HepG2 (cell line): ENCODE results near the gene PDE4D. TPM values are rescaled to one million over a fixed set of nuclear protein-coding genes. Genes with fewer than 3 reads are reported as not detected.

Experiments used
- ATAC-seq: fragments of 200-7000 bp; cut with Tn5 transposase; 3 replicates; pipeline ENCODE4 v1.9.1; 2020; ENCODE audit warnings: mild to moderate bottlenecking, moderate library complexity
- BruUV-seq: library from RNA; stranded (reverse); fragments of 400-500 nt; replicated peaks from 2 replicates; lab custom pipeline; 2021; lab: Mats Ljungman, UMichigan
- CTCF ChIA-PET: fragments of 300-600 bp; formaldehyde crosslinking; extraction: SDS; loops from one replicate; lab custom pipeline; 2021; ENCODE audit warnings: low total read pairs, inconsistent platforms, low intra/inter-chr PET ratio; lab: Yijun Ruan, JAX
- POLR2A ChIA-PET: fragments of 350-600 bp; sonication (Branson Sonifier 250); formaldehyde crosslinking; loops from one replicate; lab custom pipeline; 2020; ENCODE audit warnings: antibody characterized with exemption, inconsistent platforms; lab: Yijun Ruan, JAX
- DNase-seq: peaks from one replicate; pipeline ENCODE4 v3.0.0-alpha.2; 2015; ENCODE audit warnings: low spot score
- FAIRE-seq: peaks from 3 replicates; lab custom pipeline; 2011; peaks lifted over from hg19 to GRCh38; lab: Jason Lieb, UNC
- H2AFZ ChIP-seq: one replicate; pipeline ENCODE4 v1.6.1; 2011; ENCODE audit warnings: low read length, inconsistent platforms
- H3K27ac ChIP-seq: fragments of 300-600 bp; 3 replicates; pipeline ENCODE4 v1.8.0; 2011; ENCODE audit warnings: mixed run types, mild to moderate bottlenecking, mixed read lengths, low read length, inconsistent platforms; ENCODE audit not compliant: insufficient read depth; ENCODE audit errors: extremely low read length
- H3K27me3 ChIP-seq, 2 experiments: fragments of 200-600 bp in 1 of 2; 2 replicates in 1 of 2; 3 replicates in 1 of 2; pipeline versions ENCODE4 v1.6.0 to v1.8.0; 2011; ENCODE audit warnings: low read length in 2 of 2, mild to moderate bottlenecking in 2 of 2, moderate library complexity in 2 of 2, inconsistent platforms in 1 of 2; ENCODE audit not compliant: insufficient read depth in 2 of 2, control insufficient read depth in 1 of 2
- H3K36me3 ChIP-seq, 2 experiments: fragments of 200-600 bp in 1 of 2; replicated peaks in 1 of 2; 2 replicates in 1 of 2; 3 replicates in 1 of 2; pipeline versions ENCODE4 v1.5.1 to v1.8.0; 2011; ENCODE audit warnings: low read length in 2 of 2, inconsistent platforms in 1 of 2; ENCODE audit not compliant: insufficient read depth in 2 of 2, control insufficient read depth in 1 of 2
- H3K4me1 ChIP-seq: 2 replicates; pipeline ENCODE4 v1.5.1; 2012; ENCODE audit warnings: low read length, inconsistent platforms; ENCODE audit not compliant: insufficient read depth
- H3K4me2 ChIP-seq: 2 replicates; pipeline ENCODE4 v1.6.0; 2011; ENCODE audit warnings: low read depth, low read length, inconsistent platforms
- H3K4me3 ChIP-seq, 3 experiments: fragments of 200-600 bp in 1 of 3; sonication (generic), shearing (Covaris generic) in 1 of 3; replicated peaks in 1 of 3; 2 replicates each; pipeline ENCODE4 v1.5.1; 2011 to 2016; ENCODE audit warnings: low read length in 3 of 3, inconsistent platforms in 2 of 3, low read depth in 2 of 3, mild to moderate bottlenecking in 2 of 3, control low read depth in 1 of 3, mixed read lengths in 1 of 3; ENCODE audit not compliant: insufficient read depth in 1 of 3
- H3K79me2 ChIP-seq: one replicate; pipeline ENCODE4 v1.6.1; 2011; ENCODE audit warnings: low read length, inconsistent platforms; ENCODE audit not compliant: insufficient read depth
- H3K9ac ChIP-seq: 2 replicates; pipeline ENCODE4 v1.6.0; 2011; ENCODE audit warnings: mild to moderate bottlenecking, low read depth, low read length, inconsistent platforms; ENCODE audit not compliant: insufficient read depth
- H3K9me3 ChIP-seq: 2 replicates; pipeline ENCODE4 v1.5.1; 2012; ENCODE audit warnings: mild to moderate bottlenecking, low read length
- H4K20me1 ChIP-seq: 2 replicates; pipeline ENCODE4 v1.6.0; 2011; ENCODE audit warnings: inconsistent platforms, mild to moderate bottlenecking, low read length, moderate library complexity; ENCODE audit not compliant: insufficient read depth
- ARHGAP35 ChIP-seq: sonication (generic); formaldehyde crosslinking; IDR thresholded peaks from 2 replicates; pipeline ENCODE4 v1.9.0; 2022; ENCODE audit warnings: mild to moderate bottlenecking, inconsistent platforms, moderate library complexity, missing genetic modification reagents, borderline replicate concordance
- HOXA3 ChIP-seq: sonication (generic); formaldehyde crosslinking; IDR thresholded peaks from 2 replicates; pipeline ENCODE4 v1.5.0; 2020; ENCODE audit warnings: missing genetic modification reagents
- KAT2B ChIP-seq: fragments of 150-350 bp; IDR thresholded peaks from 2 replicates; pipeline ENCODE4 v1.6.1; 2014; ENCODE audit warnings: low read depth, low read length, borderline replicate concordance
- KDM3A ChIP-seq: IDR thresholded peaks from 2 replicates; pipeline ENCODE4 v1.6.1; 2018; ENCODE audit warnings: low read depth, missing compliant biosample characterization
- MAZ ChIP-seq, 2 experiments: sonication (generic) in 1 of 2; formaldehyde crosslinking in 1 of 2; IDR thresholded peaks; 2 replicates each; pipeline versions ENCODE4 v1.5.0 to v1.6.1; 2012 to 2020; ENCODE audit warnings: low read depth in 2 of 2, mild to moderate bottlenecking in 2 of 2, borderline replicate concordance in 1 of 2, improper control_type of control experiment in 1 of 2, low read length in 1 of 2, missing genetic modification reagents in 1 of 2, moderate library complexity in 1 of 2
- MXD1 ChIP-seq: sonication (generic); formaldehyde crosslinking; IDR thresholded peaks from 2 replicates; pipeline ENCODE4 v1.4.0; 2020; ENCODE audit warnings: mild to moderate bottlenecking, missing genetic modification reagents
- MYNN ChIP-seq: sonication (generic); formaldehyde crosslinking; IDR thresholded peaks from 2 replicates; pipeline ENCODE4 v1.4.0; 2020; ENCODE audit warnings: mild to moderate bottlenecking, low read depth, missing genetic modification reagents
- PAX8 ChIP-seq: sonication (generic); formaldehyde crosslinking; IDR thresholded peaks from 2 replicates; pipeline ENCODE4 v1.8.0; 2022; ENCODE audit warnings: mild to moderate bottlenecking, missing genetic modification reagents, borderline replicate concordance
- RARG ChIP-seq: sonication (generic); formaldehyde crosslinking; IDR thresholded peaks from 2 replicates; pipeline ENCODE4 v1.4.0; 2020; ENCODE audit warnings: low read depth, mild to moderate bottlenecking, missing genetic modification reagents
- RFX1 ChIP-seq: fragments of 450-650 bp; IDR thresholded peaks from 2 replicates; pipeline ENCODE4 v1.6.1; 2017
- TEAD3 ChIP-seq: optimal IDR thresholded peaks from 2 replicates; pipeline ENCODE3; 2016; ENCODE audit warnings: borderline replicate concordance
- ZBTB26 ChIP-seq: IDR thresholded peaks from 2 replicates; pipeline ENCODE4 v1.6.1; 2016; ENCODE audit warnings: missing compliant biosample characterization, missing genetic modification reagents, borderline replicate concordance
- ZNF282 ChIP-seq: fragments of 450-650 bp; IDR thresholded peaks from 2 replicates; pipeline ENCODE4 v1.6.1; 2018; ENCODE audit not compliant: partially characterized antibody
- ZNF296 ChIP-seq: sonication (generic); formaldehyde crosslinking; conservative IDR thresholded peaks from 2 replicates; pipeline ENCODE4 v1.5.0; 2020; ENCODE audit warnings: mild to moderate bottlenecking, missing genetic modification reagents
- ZNF446 ChIP-seq: sonication (generic); formaldehyde crosslinking; IDR thresholded peaks from 2 replicates; pipeline ENCODE4 v1.5.0; 2020; ENCODE audit warnings: mild to moderate bottlenecking, missing genetic modification reagents
- ZNF550 ChIP-seq: sonication (generic); formaldehyde crosslinking; IDR thresholded peaks from 2 replicates; pipeline ENCODE4 v1.4.0; 2020; ENCODE audit warnings: mild to moderate bottlenecking, missing genetic modification reagents, borderline replicate concordance
- ZNF589 ChIP-seq: sonication (generic); formaldehyde crosslinking; conservative IDR thresholded peaks from 2 replicates; pipeline ENCODE4 v1.8.0; 2022; ENCODE audit warnings: mild to moderate bottlenecking, moderate library complexity, missing genetic modification reagents
- WGBS: methylation state at CpG from one replicate; pipeline ENCODE4 v1.1.6; 2017; ENCODE audit warnings: low lambda C conversion rate; 5-methylcytosine and 5-hydroxymethylcytosine counted together
- in situ Hi-C: cut with HindIII; loops from 2 replicates; pipeline ENCODE4 v1.10.0; 2017; ENCODE audit warnings: low pct_unique_long_range_greater_than_20kb; ENCODE audit not compliant: extremely low pct_ligation_motif_present
- intact Hi-C: fragments of 100-400 bp; cut with micrococcal nuclease; formaldehyde crosslinking; loops from one replicate; pipeline ENCODE4 v1.10.0; 2022; ENCODE audit not compliant: unreplicated experiment
- polyA plus RNA-seq, 8 experiments: library from polyadenylated mRNA; depleted of rRNA in 3 of 8; stranded (reverse) in 7 of 8; unstranded in 1 of 8; fragments of >200 nt; fragmentation: Illumina TruSeq in 4 of 8; extraction: Trizol in 4 of 8; gene quantifications; 2 replicates each; pipeline versions ENCODE4 v1.2.1 to v1.2.3, GENCODE V29; 2011 to 2016; ENCODE audit warnings: low read depth in 4 of 8, missing spikeins in 1 of 8, mixed read lengths in 1 of 8; ENCODE audit not compliant: insufficient read depth in 1 of 8
- total RNA-seq, 5 experiments: library from RNA; depleted of rRNA; stranded (reverse); fragments of >200 nt; fragmentation: Illumina TruSeq; extraction: Trizol; gene quantifications; 2 replicates each; pipeline ENCODE4 v1.2.3, GENCODE V29; 2016; ENCODE audit warnings: low read depth in 1 of 5
- TF ChIP-seq, protein P1 (sequence below): sonication (generic); formaldehyde crosslinking; IDR thresholded peaks from 2 replicates; pipeline ENCODE4 v1.4.0; 2020; ENCODE audit warnings: missing genetic modification reagents, borderline replicate concordance

Gene PDE4D
- total and polyA plus RNA-seq, 2 of the 13 experiments (the other 11 are each of a cell fraction or from before 2014, with no cell fraction given): 7.0 to 12.2 TPM

GRCh38 chr5:59558501-59558900 lies 335.0 kb downstream of the PDE4D start:
- no peak overlapping the region for H3K9ac ChIP-seq
- no TSS peak for BruUV-seq
- peaks cover 32% of the 10 kb centered on the region for H3K4me1 ChIP-seq
- ChIA-PET CTCF (no interaction called here), POLR2A (no interaction called here)
- no peak for FAIRE-seq
- ATAC-seq: no peak
- H3K4me2 ChIP-seq: no peak overlapping the region
- in situ Hi-C loops: no loop called here
- no peaks in the 10 kb centered on the region for H3K36me3 ChIP-seq
- H4K20me1 ChIP-seq: no peaks in the 10 kb centered on the region
- TF ChIP-seq ARHGAP35 (CRISPR knock-in tag) (no peak), HOXA3 (CRISPR knock-in tag) (no peak), ZNF446 (CRISPR knock-in tag) (no peak), ZNF296 (CRISPR knock-in tag) (no peak), KAT2B (no peak), ZNF550 (CRISPR knock-in tag) (no peak), TEAD3 (CRISPR knock-in tag) (no peak), MYNN (CRISPR knock-in tag) (no peak), KDM3A (CRISPR knock-in tag) (no peak), MAZ (IDR thresholded peaks at IDR 0.05; ENCODE audit: borderline replicate concordance, low read depth, low read length) (no peak), MAZ (CRISPR knock-in tag; IDR thresholded peaks at IDR 0.05; ENCODE audit: low read depth) (no peak), ZBTB26 (CRISPR knock-in tag) (no peak), ZNF282 (no peak), ZNF589 (CRISPR knock-in tag) (no peak), PAX8 (no peak), MXD1 (CRISPR knock-in tag) (no peak), RFX1 (no peak), RARG (CRISPR knock-in tag) (no peak)
- TF ChIP-seq, protein P1, sequence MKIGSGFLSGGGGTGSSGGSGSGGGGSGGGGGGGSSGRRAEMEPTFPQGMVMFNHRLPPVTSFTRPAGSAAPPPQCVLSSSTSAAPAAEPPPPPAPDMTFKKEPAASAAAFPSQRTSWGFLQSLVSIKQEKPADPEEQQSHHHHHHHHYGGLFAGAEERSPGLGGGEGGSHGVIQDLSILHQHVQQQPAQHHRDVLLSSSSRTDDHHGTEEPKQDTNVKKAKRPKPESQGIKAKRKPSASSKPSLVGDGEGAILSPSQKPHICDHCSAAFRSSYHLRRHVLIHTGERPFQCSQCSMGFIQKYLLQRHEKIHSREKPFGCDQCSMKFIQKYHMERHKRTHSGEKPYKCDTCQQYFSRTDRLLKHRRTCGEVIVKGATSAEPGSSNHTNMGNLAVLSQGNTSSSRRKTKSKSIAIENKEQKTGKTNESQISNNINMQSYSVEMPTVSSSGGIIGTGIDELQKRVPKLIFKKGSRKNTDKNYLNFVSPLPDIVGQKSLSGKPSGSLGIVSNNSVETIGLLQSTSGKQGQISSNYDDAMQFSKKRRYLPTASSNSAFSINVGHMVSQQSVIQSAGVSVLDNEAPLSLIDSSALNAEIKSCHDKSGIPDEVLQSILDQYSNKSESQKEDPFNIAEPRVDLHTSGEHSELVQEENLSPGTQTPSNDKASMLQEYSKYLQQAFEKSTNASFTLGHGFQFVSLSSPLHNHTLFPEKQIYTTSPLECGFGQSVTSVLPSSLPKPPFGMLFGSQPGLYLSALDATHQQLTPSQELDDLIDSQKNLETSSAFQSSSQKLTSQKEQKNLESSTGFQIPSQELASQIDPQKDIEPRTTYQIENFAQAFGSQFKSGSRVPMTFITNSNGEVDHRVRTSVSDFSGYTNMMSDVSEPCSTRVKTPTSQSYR: no peak
- no peak overlapping the region for H2AFZ ChIP-seq
- H3K9me3 ChIP-seq: no peaks in the 10 kb centered on the region
- H3K27ac ChIP-seq: no peak overlapping the region
- WGBS: 100% methylated on average over 1 of the region's 1 CpG
- DNase-seq: no peak
- H3K4me3 ChIP-seq: no peak overlapping the region
- intact Hi-C loops: no loop called here
- H3K27me3 ChIP-seq: no peaks in the 10 kb centered on the region
- no peaks in the 10 kb centered on the region for H3K79me2 ChIP-seq
